ENCODE data around the gene PLXNA4. TPM values are rescaled to one million over a fixed set of nuclear protein-coding genes. Genes with fewer than 3 reads are reported as not detected.

PLXNA4 gene
- total and polyA plus RNA-seq, 4 donors = 0.63 to 4.6 (median 2.1) TPM

DNA sequence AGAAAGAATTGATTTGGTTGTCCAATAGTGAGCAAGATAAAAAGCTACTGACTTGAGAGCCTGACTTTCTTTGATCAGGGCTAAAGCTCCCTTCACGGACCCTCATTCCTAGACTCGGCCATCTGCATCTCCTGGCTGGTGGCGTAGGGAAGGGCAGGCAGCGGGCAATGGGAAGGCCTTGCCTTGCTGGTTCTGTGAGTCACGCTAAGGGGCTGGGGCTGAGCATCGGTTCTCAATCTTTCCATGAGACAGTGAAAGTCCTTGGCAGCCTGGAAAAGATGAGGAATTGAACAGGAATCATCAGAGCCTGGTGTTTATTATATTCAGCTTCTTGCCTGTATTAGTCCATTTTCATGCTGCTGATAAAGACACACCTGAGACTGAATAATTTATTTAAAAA, 475.3 kb downstream of the PLXNA4 start:
- DNase-seq (no peak), ATAC-seq (ENCODE audit: insufficient read depth, low FRiP score) (no peak)
- TF ChIP-seq, protein P1, sequence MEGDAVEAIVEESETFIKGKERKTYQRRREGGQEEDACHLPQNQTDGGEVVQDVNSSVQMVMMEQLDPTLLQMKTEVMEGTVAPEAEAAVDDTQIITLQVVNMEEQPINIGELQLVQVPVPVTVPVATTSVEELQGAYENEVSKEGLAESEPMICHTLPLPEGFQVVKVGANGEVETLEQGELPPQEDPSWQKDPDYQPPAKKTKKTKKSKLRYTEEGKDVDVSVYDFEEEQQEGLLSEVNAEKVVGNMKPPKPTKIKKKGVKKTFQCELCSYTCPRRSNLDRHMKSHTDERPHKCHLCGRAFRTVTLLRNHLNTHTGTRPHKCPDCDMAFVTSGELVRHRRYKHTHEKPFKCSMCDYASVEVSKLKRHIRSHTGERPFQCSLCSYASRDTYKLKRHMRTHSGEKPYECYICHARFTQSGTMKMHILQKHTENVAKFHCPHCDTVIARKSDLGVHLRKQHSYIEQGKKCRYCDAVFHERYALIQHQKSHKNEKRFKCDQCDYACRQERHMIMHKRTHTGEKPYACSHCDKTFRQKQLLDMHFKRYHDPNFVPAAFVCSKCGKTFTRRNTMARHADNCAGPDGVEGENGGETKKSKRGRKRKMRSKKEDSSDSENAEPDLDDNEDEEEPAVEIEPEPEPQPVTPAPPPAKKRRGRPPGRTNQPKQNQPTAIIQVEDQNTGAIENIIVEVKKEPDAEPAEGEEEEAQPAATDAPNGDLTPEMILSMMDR (IDR thresholded peaks at IDR 0.05; ENCODE audit: control extremely low read depth, extremely low read depth) = no peak
- 95 to 97% methylated on average over 6 of the region's 6 CpGs for WGBS, 2 donors
- peaks cover 0 to 11% (median 5%) of the 10 kb centered on the region in 5 donors for H3K4me1 ChIP-seq (ENCODE audit: control insufficient read depth in 5 of 5, insufficient read depth in 5 of 5, low read length in 5 of 5)
- peaks cover 0 to 2% (median 0%) of the 10 kb centered on the region in 3 donors for H3K27me3 ChIP-seq (ENCODE audit: control insufficient read depth in 3 of 3, insufficient read depth in 3 of 3, low read length in 2 of 3)
- no peak overlapping the region for H3K27ac ChIP-seq (ENCODE audit: low read depth in 1 of 2, low read length in 1 of 2)
- no peak overlapping the region for H3K9ac ChIP-seq (ENCODE audit: insufficient read depth in 1 of 2, low read length in 2 of 2)
- H3K4me3 ChIP-seq = no peak overlapping the region
- H3K36me3 ChIP-seq (ENCODE audit: control insufficient read depth in 4 of 4, insufficient read depth in 4 of 4, low read length in 4 of 4) = no peaks in the 10 kb centered on the region
- H3K9me3 ChIP-seq (ENCODE audit: control insufficient read depth in 4 of 4, insufficient read depth in 3 of 4, low read length in 3 of 4) = no peaks in the 10 kb centered on the region

DNA sequence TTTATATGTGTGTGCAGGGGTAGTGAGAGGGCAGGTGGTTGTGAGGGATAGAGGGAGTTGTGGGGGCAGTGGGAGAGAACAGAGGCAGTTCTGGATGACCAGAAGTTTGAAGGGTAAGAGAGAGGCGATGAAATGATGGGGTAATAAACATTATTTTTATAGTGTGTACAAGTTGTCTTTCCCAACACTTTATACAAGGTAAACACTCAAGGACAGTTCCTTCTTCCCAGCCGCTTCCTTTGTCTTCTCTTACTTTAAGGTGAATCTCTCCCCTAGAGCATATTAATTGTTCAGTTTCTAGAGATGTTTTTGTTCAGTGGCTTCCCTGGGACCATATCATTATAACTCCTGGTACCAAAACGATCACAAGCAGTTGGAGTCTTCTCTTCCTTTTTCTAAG, 475.8 kb downstream of the PLXNA4 start:
- no peak for DNase-seq
- H3K27me3 ChIP-seq (ENCODE audit: control insufficient read depth in 3 of 3, insufficient read depth in 3 of 3, low read length in 2 of 3) = peaks cover 0 to 2% (median 0%) of the 10 kb centered on the region in 3 donors
- ATAC-seq (ENCODE audit: insufficient read depth, low FRiP score) = no peak
- no peak overlapping the region for H3K27ac ChIP-seq (ENCODE audit: low read depth in 1 of 2, low read length in 1 of 2)
- no peak overlapping the region for H3K4me3 ChIP-seq
- peaks cover 0 to 9% (median 3%) of the 10 kb centered on the region in 5 donors for H3K4me1 ChIP-seq (ENCODE audit: control insufficient read depth in 5 of 5, insufficient read depth in 5 of 5, low read length in 5 of 5)
- no peaks in the 10 kb centered on the region for H3K36me3 ChIP-seq (ENCODE audit: control insufficient read depth in 4 of 4, insufficient read depth in 4 of 4, low read length in 4 of 4)
- TF ChIP-seq, protein P1 (IDR thresholded peaks at IDR 0.05; ENCODE audit: control extremely low read depth, extremely low read depth) = no peak
- 84 to 89% methylated on average over 3 of the region's 3 CpGs for WGBS, 2 donors
- no peak overlapping the region for H3K9ac ChIP-seq (ENCODE audit: insufficient read depth in 1 of 2, low read length in 2 of 2)
- H3K9me3 ChIP-seq (ENCODE audit: control insufficient read depth in 4 of 4, insufficient read depth in 3 of 4, low read length in 3 of 4) = no peaks in the 10 kb centered on the region

- no peak overlapping the region for H3K4me3 ChIP-seq
- no peak for ATAC-seq (ENCODE audit: insufficient read depth, low FRiP score)
- TF ChIP-seq, protein P1 (IDR thresholded peaks at IDR 0.05; ENCODE audit: control extremely low read depth, extremely low read depth) = no peak
- 84 to 88% methylated on average over 2 of the region's 2 CpGs for WGBS, 2 donors
- H3K27ac ChIP-seq (ENCODE audit: low read depth in 1 of 2, low read length in 1 of 2) = no peak overlapping the region
- no peak for DNase-seq
- no peak overlapping the region for H3K9ac ChIP-seq (ENCODE audit: insufficient read depth in 1 of 2, low read length in 2 of 2)
- no peaks in the 10 kb centered on the region for H3K4me1 ChIP-seq (ENCODE audit: control insufficient read depth in 5 of 5, insufficient read depth in 5 of 5, low read length in 5 of 5)
- H3K36me3 ChIP-seq (ENCODE audit: control insufficient read depth in 4 of 4, insufficient read depth in 4 of 4, low read length in 4 of 4) = no peaks in the 10 kb centered on the region
- H3K9me3 ChIP-seq (ENCODE audit: control insufficient read depth in 4 of 4, insufficient read depth in 3 of 4, low read length in 3 of 4) = no peaks in the 10 kb centered on the region
- H3K27me3 ChIP-seq (ENCODE audit: control insufficient read depth in 3 of 3, insufficient read depth in 3 of 3, low read length in 2 of 3) = peaks cover 0 to 6% (median 0%) of the 10 kb centered on the region in 3 donors
These were observed 477.1 kb downstream of the PLXNA4 start for GRCh38 chr7:132099163-132099562.

GRCh38 chr7:132098327-132098726, 477.9 kb downstream of the PLXNA4 start:
- no peaks in the 10 kb centered on the region for H3K4me1 ChIP-seq (ENCODE audit: control insufficient read depth in 5 of 5, insufficient read depth in 5 of 5, low read length in 5 of 5)
- H3K36me3 ChIP-seq (ENCODE audit: control insufficient read depth in 4 of 4, insufficient read depth in 4 of 4, low read length in 4 of 4) = no peaks in the 10 kb centered on the region
- TF ChIP-seq, protein P1 (IDR thresholded peaks at IDR 0.05; ENCODE audit: control extremely low read depth, extremely low read depth) = no peak
- H3K9me3 ChIP-seq (ENCODE audit: control insufficient read depth in 4 of 4, insufficient read depth in 3 of 4, low read length in 3 of 4) = no peaks in the 10 kb centered on the region
- no peak for DNase-seq
- peaks cover 0 to 6% (median 5%) of the 10 kb centered on the region in 3 donors for H3K27me3 ChIP-seq (ENCODE audit: control insufficient read depth in 3 of 3, insufficient read depth in 3 of 3, low read length in 2 of 3)
- no peak overlapping the region for H3K4me3 ChIP-seq
- peak; percentile 56 for ATAC-seq (ENCODE audit: insufficient read depth, low FRiP score)
- no peak overlapping the region for H3K27ac ChIP-seq (ENCODE audit: low read depth in 1 of 2, low read length in 1 of 2)
- WGBS, 2 donors = 69 to 77% methylated on average over 1 of the region's 1 CpG
- H3K9ac ChIP-seq (ENCODE audit: insufficient read depth in 1 of 2, low read length in 2 of 2) = no peak overlapping the region
